ENCODE measurements around the gene LRPAP1.

The LRPAP1 gene

GRCh38 chr4:3498901-3499510 lies 33.2 kb downstream of the LRPAP1 start:
- DNase-seq: no peak

DNA sequence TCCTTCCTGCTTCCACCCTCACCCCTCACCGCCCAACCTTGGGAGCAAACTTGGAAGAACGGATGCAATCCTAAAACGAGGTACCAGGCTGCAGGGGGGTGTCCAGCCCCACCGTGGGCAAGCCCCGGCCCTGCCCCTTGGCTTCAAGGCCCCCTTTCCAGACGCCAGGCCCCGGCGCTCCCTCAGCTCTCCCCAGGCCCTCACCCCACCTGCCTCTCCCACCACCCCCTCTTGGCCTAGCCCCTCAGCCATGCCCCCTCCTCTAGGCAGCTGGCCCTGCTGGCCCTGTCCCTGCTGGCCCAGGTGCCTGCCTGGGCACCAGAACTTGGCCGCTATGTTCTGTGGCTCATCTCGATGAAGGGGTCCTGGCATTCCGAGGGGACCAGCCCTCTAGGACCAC lies 33.8 kb downstream of the LRPAP1 start:
- DNase-seq: no peak

DNA sequence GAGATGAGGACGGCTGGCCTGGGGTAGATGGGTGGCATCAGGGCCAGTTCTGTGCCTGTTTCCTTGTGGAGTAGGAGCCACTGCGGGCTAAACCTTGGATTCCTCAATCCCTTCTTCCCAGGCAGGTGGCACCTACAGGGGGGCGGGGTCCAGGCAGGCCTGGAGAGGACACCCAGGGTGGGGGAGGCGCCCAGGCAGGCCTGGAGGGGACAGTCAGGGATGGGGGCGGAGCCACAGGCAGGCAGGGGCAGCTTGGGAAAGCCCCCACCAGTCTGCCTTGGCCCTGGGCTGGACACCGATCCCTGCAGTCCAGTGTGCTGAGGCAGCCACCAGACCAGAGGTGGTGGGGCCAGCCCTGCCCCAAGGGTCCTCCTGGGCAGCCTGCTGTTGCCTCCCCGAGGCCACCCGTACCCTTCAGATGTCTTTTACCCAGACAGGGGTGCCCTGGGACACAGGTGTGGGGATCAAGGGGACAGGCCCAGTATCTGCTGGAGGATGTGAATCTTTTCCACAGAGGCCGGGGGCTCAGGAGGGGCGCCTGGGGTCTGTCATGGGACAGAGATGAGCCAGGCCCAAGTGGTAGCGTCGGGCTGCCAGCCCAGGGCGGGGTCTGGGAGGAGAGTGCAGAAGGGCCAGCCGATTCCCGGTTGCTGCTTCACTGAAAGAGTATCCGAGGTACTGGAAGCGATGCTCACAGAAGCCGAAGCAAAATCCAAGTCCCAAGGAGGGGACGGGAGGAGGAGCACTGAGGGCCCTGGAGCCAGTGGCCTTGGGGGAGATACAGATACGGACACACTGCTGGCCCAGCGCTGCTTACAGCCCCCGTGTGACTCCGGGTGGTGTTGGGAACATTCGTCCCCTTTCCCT lies 34.5 kb downstream of the LRPAP1 start:
- DNase-seq: no peak

GRCh38 chr4:3497095-3497494 lies 35.1 kb downstream of the LRPAP1 start:
- no peak for DNase-seq

DNA sequence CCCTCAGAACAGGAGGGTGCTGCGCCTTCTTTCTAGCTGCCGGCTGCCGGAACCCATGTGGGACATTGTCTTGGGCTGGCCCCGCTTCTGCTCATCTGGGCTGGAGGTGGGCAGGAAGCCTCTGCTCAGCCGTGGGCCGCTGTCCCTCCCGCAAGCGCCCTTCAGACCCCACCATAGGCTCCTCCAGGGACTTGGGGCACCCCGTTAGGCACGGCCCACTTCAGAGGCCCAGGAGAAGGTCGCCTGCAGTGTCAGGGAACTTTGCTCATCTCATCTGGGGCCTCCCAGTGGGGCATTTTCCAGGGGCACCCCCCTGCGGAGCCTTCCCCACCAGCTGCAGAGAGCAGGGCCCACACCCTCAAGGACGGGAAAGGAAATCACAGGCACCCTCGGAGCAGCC lies 36.2 kb downstream of the LRPAP1 start:
- no peak for DNase-seq

DNA sequence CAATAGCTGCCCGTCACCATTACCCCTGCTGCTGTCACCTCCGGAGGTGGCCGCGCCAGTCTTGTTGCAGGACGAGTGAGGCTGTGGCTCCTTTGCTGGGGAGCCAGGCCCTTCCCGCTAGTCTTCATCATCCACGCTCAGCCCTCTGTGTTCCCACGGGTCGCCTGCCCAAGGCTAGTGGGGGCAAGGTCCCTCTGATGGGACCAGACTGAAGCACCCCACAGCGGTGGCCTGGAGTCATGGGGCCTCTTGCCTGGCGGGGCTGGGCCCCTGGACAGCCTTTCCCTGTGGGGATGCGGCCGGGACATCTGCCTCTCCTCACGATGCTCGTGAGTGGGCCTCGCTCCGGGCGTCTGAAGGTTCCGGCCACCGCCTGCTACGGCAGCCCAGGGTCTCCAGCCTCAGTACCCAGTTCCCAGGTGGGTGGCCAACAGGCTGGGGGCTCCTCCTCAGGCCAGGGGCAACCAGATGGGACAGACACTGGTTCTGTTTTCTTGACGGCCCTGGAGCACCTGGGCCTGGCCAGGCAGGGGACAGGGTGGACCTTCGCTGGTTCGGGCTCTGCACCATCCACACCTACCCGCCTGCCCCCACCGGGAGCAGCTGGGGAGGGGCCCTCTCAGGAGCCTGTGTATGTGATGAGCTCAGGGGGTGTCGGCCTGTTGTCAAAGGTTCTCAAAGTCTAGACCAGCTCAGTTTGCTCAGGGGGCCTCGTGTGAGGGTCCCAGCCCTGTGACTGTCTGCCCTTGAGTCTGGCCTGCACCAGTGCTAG lies 36.8 kb downstream of the LRPAP1 start:
- no peak for DNase-seq

DNA sequence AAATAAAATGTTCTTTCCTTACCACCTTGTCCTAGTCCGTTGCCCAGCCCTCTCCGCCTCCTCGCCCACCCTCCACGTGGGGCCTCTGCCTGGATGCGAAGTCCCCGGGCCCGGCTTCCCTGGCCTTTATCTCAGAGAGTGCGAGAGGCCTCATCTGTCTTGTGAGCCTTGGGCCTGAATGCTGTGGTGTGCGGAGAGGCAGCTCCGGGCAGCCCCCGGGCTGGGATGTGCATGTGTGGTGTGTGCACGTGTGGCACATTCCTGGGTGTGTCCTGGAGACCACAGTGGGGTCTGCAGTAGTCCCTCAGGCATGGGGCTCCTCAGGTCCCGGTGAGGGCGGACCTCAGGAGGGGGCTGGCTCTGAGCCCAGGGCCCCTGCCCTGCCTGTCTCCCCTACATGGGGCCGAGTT lies 37.8 kb downstream of the LRPAP1 start:
- DNase-seq: no peak

GRCh38 chr4:3493720-3494461 lies 38.3 kb downstream of the LRPAP1 start:
- DNase-seq: no peak

DNA sequence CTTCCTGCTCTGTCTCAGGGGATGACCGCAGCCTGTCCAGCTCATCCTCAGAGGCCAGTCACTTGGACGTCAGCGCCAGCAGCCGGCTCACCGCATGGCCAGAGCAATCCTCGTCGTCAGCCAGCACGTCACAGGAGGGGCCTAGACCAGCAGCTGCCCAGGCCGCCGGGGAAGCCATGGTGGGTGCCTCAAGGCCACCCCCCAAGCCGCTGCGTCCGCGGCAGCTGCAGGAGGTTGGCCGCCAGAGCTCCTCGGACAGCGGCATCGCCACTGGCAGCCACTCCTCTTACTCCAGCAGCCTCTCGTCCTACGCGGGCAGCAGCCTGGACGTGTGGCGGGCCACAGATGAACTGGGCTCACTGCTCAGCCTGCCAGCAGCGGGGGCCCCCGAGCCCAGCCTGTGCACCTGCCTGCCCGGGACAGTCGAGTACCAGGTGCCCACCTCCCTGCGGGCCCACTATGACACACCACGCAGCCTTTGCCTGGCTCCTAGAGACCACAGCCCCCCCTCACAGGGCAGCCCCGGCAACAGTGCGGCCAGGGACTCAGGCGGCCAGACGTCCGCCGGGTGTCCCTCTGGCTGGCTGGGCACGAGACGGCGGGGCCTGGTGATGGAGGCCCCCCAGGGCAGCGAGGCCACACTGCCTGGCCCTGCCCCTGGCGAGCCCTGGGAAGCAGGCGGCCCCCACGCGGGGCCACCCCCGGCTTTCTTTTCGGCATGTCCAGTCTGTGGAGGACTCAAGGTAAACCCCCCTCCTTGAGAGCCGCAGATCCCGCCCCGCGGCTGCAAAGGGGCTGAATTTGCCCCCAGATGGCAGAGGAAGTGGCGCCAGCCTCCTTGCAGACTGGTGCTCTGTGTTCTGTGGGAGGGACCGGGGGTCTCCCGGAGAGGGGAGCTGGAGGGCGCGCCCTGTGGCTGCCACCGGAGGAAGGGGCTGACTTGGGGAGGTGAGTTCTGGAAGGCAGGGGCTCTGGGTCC lies 39.2 kb downstream of the LRPAP1 start:
- DNase-seq: peak; percentile 10

DNA sequence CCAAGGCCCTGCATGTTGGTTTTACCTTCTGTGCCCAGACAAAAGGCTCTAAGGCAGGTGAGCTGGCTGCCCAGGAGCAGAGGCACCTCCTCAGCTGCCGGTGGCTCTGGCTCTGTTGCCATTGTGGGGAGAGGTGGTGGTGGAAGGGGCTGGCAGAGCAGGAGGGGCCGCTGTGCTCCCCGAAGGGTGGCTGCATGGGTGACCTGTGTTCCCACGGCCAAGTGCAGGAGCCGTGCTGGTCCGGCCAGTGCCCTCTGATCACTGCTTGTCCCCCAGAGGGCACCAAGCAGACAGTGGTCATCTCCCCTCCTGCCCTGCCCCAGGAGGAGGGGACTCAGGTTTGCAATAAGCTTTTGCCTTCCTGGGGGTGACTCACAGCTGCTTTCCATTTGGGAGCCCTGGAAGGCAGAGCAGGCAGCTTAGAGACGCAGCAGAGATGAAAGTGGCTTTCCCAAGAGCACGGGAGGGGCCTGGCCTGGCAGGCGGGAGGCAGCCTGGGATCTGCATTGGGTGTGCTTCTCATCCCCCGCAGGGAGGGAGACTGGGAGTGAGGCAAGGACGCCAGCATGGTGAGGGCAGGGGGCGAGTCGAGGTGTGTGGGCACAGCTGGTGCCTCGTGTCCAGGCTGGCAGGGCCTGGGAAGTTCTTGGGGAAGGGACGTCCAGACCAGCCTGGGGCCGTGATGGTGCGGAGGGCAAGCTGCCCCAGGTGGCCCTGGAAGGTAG lies 40.4 kb downstream of the LRPAP1 start:
- peak; percentile 53 for DNase-seq

GRCh38 chr4:3489451-3489962 lies 42.7 kb downstream of the LRPAP1 start:
- peak; percentile 17 for DNase-seq

- no peak for DNase-seq
Measured at GRCh38 chr4:3488820-3489219, 43.4 kb downstream of the LRPAP1 start.

DNA sequence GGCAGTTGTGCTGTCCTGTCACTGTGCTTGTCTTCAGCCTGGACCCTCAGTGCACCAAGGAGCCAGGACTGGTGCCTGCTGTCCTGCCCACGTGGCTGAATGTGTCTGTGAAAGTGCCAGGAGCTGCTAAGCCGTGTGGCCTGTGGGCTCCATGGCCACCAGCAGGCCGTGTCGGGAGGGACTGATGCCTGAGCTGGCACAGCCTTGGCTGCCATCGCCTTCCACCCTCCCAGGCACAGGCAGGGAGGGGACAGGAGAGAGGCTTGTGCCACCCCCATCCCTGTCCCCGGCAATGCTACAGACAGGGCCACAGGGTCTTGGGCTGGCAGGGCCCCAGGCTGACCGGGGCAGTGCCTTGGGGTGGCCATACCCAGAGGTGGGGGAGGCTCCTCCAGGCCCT lies 44.4 kb downstream of the LRPAP1 start:
- DNase-seq: no peak

DNA sequence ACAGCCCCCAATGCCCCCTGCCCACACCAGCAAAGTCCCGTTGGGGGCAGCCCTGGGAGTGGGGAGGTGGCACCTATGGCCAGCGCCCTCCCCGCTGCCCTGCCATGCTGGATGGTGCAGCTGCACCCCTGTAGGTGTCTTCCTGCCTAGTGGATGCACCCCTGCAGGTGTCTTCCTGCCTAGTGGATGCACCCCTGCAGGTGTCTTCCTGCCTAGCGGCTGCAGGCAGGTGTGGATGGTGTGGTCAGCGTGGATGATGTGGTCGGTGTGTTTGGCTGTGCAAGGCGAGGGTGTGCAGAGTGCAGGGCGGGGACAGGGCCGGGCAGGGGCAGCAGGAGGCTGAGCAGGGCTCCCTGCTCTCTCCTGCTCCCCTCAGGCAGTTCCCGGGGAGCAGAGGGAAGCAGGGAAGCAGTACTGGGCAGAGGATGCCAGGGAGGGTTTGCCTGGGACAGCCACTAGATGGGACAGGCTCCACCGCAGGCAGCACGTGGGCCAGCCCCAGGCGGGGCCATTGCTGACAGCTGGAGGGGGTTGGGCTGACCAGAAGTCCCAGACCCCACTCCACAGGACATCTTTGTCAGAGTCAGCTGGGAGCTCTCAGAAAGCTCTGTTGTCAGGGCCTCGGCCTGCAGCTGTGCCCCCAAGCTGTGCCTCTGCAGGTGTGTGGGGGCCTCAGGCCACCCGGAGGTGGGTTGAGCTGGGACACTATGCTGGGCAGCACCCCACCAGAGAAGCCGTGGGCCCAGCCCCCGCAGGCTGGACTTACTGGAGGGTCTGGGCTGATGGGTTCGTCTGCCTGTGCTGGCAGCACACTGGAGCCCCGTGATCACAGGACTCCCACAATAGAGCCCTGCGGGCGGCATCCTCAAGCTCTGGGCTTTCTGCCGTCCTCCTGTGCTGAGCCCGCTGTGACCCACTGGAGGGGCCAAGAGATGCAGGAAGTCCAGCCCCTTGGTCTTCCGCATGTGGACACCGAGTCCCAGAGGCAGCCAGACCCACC lies 45.4 kb downstream of the LRPAP1 start:
- DNase-seq: no peak

DNA sequence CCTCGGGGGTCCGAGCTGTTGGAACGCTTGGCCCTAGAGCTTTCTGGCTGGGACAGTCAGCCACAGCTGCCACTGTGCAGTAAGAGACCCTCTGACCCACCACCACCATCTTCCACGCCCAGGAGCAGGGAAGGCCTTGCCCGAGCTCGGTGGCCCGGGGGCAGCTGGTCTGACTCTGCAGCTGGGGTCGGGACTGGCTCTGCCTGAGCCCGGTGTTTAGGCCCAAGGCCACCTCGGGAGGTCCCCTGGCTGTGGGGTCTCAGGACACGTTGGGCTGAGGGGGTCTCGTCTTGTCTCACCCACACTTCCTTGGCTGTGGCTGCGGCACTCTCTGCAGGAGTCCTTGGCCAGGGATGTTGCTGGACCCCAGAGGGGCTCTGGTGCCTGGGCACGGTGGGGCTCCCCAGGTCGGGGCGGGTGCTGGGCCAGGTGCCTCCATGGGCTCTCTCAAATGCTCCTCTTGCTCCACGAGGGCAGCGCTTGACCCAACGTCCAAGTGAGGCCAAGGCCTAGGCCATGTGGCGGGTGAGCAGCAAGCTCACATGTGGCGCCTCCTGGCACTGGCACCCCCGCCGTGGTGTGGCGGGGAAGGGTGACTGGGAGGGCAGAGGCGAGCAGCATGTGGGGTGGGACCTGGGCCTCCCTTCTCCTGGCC lies 46.2 kb downstream of the LRPAP1 start:
- DNase-seq: no peak

DNA sequence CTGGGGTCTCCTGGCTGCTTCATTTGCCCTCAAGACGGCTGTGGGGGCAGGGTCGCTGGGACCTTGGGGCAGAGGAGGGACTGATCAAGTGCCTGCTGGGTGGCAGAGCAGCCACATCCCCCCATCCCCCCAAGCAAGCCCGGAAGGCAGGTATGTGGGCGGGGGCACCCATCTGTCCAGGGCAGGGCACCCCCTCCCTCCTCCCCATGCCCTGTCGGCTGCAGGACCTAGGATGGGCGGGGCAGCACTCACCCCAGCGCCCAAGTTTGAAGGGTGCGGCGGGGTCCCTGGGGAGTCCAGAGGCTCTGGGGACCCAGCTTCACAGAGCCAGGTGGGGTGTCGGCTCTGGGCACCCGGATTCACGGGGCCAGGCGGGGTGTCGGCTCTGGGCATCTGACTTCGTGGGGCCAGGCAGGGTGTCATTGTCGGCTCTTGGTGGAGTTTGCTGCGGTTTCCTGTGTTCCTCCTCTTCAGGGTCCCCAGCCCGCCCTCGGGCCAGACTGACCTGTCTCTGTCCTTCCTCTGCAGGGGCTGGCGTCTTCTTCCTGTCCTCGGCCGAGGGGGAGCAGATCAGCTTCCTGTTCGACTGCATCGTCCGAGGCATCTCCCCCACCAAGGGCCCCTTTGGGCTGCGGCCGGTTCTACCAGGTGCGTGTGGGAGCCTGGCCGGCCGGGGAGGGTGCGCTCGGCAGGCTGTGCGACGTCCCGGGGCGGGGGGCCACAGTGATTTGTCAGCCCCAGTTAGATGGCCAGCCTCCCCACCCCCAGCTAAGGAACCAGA lies 47.0 kb downstream of the LRPAP1 start:
- DNase-seq: no peak

GRCh38 chr4:3484057-3484973 lies 47.9 kb downstream of the LRPAP1 start:
- no peak for DNase-seq

Data from fibroblast of skin of right biceps (primary cell).